ENCODE data around the gene TTC39A.
"Not testable (repeated sequence)": the region's sequence is repeated elsewhere in the genome, so short reads cannot be mapped to it uniquely, and the experiment has no call there.

Gene TTC39A

GRCh38 chr1:51336004-51336403 lies 5.6 kb upstream of the TTC39A start:
- DNase-seq = no peak

- DNase-seq = no peak
Measured at GRCh38 chr1:51331206-51332100, 1.1 kb upstream of the TTC39A start.

GRCh38 chr1:51329443-51330325 lies 678 bp downstream of the TTC39A start:
- no peak for DNase-seq

- DNase-seq = no peak
Measured at GRCh38 chr1:51328926-51329325, 1.4 kb downstream of the TTC39A start.

GRCh38 chr1:51328279-51328678 lies 2.1 kb downstream of the TTC39A start:
- no peak for DNase-seq

- DNase-seq = no peak
Measured at GRCh38 chr1:51327386-51327785, 3.0 kb downstream of the TTC39A start.

- DNase-seq = no peak
Measured at GRCh38 chr1:51326839-51327238, 3.5 kb downstream of the TTC39A start.

- no peak for DNase-seq
Measured at GRCh38 chr1:51325878-51326755, 4.2 kb downstream of the TTC39A start.

- DNase-seq = no peak
Measured at GRCh38 chr1:51325391-51325790, 5.0 kb downstream of the TTC39A start.

GRCh38 chr1:51325011-51325385 lies 5.4 kb downstream of the TTC39A start:
- DNase-seq = not testable (repeated sequence)

- DNase-seq = no peak
Measured at GRCh38 chr1:51324251-51325010, 5.9 kb downstream of the TTC39A start.

GRCh38 chr1:51323778-51324177 lies 6.6 kb downstream of the TTC39A start:
- no peak for DNase-seq

GRCh38 chr1:51322417-51323101 lies 7.8 kb downstream of the TTC39A start:
- DNase-seq = no peak

- no peak for DNase-seq
Measured at GRCh38 chr1:51321924-51322280, 8.5 kb downstream of the TTC39A start.

- no peak for DNase-seq
Measured at GRCh38 chr1:51320967-51321923, 9.1 kb downstream of the TTC39A start.

GRCh38 chr1:51317798-51318197 lies 12.6 kb downstream of the TTC39A start:
- DNase-seq = no peak

- no peak for DNase-seq
Measured at GRCh38 chr1:51316846-51317120, 13.6 kb downstream of the TTC39A start.

GRCh38 chr1:51316113-51316845 lies 14.1 kb downstream of the TTC39A start:
- no peak for DNase-seq

- no peak for DNase-seq
Measured at GRCh38 chr1:51314974-51315373, 15.4 kb downstream of the TTC39A start.
